GM12864 (cell line): ENCODE results near the gene MRPL48.

ENCODE experiments used
- DNase-seq: peaks from one replicate; pipeline ENCODE4 v3.0.0-alpha.2; 2011; ENCODE audit warnings: low read depth
- H3K4me3 ChIP-seq: 2 replicates; pipeline ENCODE4 v1.5.1; 2011; ENCODE audit warnings: mild to moderate bottlenecking, low read depth, low read length, control low read depth
- CTCF ChIP-seq: IDR thresholded peaks from 2 replicates; pipeline ENCODE4 v1.5.1; 2011; ENCODE audit warnings: low read depth, mild to moderate bottlenecking, moderate library complexity, low read length, control low read depth, inconsistent platforms; ENCODE audit errors: missing control alignments

The MRPL48 gene

GRCh38 chr11:73792584-73792983 lies 4.9 kb downstream of the MRPL48 start:
- DNase-seq, result no peak
- TF ChIP-seq CTCF, result no peak

GRCh38 chr11:73795925-73796632 lies 8.4 kb downstream of the MRPL48 start:
- no peak for TF ChIP-seq CTCF
- no peak for DNase-seq
- no peak overlapping the region for H3K4me3 ChIP-seq

More at GRCh38 chr11:73792584-73792983, 4.9 kb downstream of the MRPL48 start:
- no peak overlapping the region for H3K4me3 ChIP-seq

- H3K4me3 ChIP-seq, result no peak overlapping the region
- DNase-seq, result no peak
- no peak for TF ChIP-seq CTCF
Observed at GRCh38 chr11:73797457-73797856, 9.8 kb downstream of the MRPL48 start.

GRCh38 chr11:73800276-73800806 lies 12.7 kb downstream of the MRPL48 start:
- no peak for DNase-seq
- H3K4me3 ChIP-seq, result no peak overlapping the region
- no peak for TF ChIP-seq CTCF

- no peak for TF ChIP-seq CTCF
- DNase-seq, result no peak
Observed at GRCh38 chr11:73801136-73801535, 13.5 kb downstream of the MRPL48 start.

GRCh38 chr11:73804712-73805111 lies 17.0 kb downstream of the MRPL48 start:
- H3K4me3 ChIP-seq, result no peak overlapping the region
- TF ChIP-seq CTCF, result no peak
- no peak for DNase-seq

More at GRCh38 chr11:73801136-73801535, 13.5 kb downstream of the MRPL48 start:
- no peak overlapping the region for H3K4me3 ChIP-seq

- DNase-seq, result no peak
- TF ChIP-seq CTCF, result no peak
- no peak overlapping the region for H3K4me3 ChIP-seq
Observed at GRCh38 chr11:73808052-73808451, 20.4 kb downstream of the MRPL48 start.
